ENCODE results near the gene SSBP3. TPM values are rescaled to one million over a fixed set of nuclear protein-coding genes. Genes with fewer than 3 reads are reported as not detected.

The SSBP3 gene
- total and polyA plus RNA-seq, 9 of the 15 experiments (the other 6 are each of a cell fraction or from before 2014, with no cell fraction given), result 8.7 to 108 (median 33.8) TPM

- 89% methylated on average over 3 of the region's 3 CpGs for WGBS (ENCODE audit: insufficient coverage, low coverage, missing lambda C conversion rate)
- in situ Hi-C loops (cut with MboI) (no loop called here), intact Hi-C loops (cut with micrococcal nuclease) (no loop called here)
- H3K36me3 ChIP-seq (ENCODE audit: control insufficient read depth, insufficient read depth, low read length), result peaks cover 92% of the 10 kb centered on the region
- no peak overlapping the region for H3K4me3 ChIP-seq
- H4K20me1 ChIP-seq (replicated peaks; ENCODE audit: control insufficient read depth, insufficient read depth, low read length), result peaks cover 24% of the 10 kb centered on the region
- H3K27ac ChIP-seq (ENCODE audit: extremely low read depth, low read depth, low read length), result no peak overlapping the region
- POLR2A ChIA-PET, result interaction anchor here (0.6 to 5.3 kb wide), 2 partner anchors 12 to 22 kb away, joined by 3 to 43 read pairs; no protein-coding TSS in a partner anchor
- peaks cover 3% of the 10 kb centered on the region for H3K9me1 ChIP-seq (ENCODE audit: control insufficient read depth, insufficient read depth, low read length)
- no peak for TF ChIP-seq KAT7 (CRISPR knock-in tag; IDR thresholded peaks at IDR 0.05; ENCODE audit: borderline replicate concordance)
- peak; percentile 79 for TF ChIP-seq RBM25 (IDR thresholded peaks at IDR 0.05; ENCODE audit: low read depth, low read length, severe bottlenecking)
- no peak overlapping the region; a peak in 1 of 4 replicates for H3K9ac ChIP-seq (ENCODE audit: insufficient read depth in 1 of 2, low read depth in 2 of 2, low read length in 2 of 2)
- CTCF ChIA-PET (ENCODE audit: low intra/inter-chr PET ratio), result no interaction called here
- FAIRE-seq (no peak), ATAC-seq (no peak), DNase-seq (ENCODE audit: extremely low read depth in 1 of 4, low spot score in 3 of 4) (no peak)
- H3K79me2 ChIP-seq (ENCODE audit: control insufficient read depth, insufficient read depth, low read length), result peaks cover 82% of the 10 kb centered on the region
- H3K4me1 ChIP-seq (replicated peaks in 1 of 2; ENCODE audit: control insufficient read depth in 2 of 2, insufficient read depth in 2 of 2, low read length in 2 of 2), result peaks cover 20 to 36% of the 10 kb centered on the region in 2 experiments; a peak in 4 of 5 replicates
- H2AFZ ChIP-seq (ENCODE audit: low read depth, low read length), result no peak overlapping the region
- H3K9me3 ChIP-seq (replicated peaks; ENCODE audit: control insufficient read depth, insufficient read depth, low read depth, low read length), result no peaks in the 10 kb centered on the region
- BruUV-seq (replicated peaks), result no TSS peak
- no peaks in the 10 kb centered on the region for H3K27me3 ChIP-seq (ENCODE audit: control insufficient read depth in 2 of 2, insufficient read depth in 2 of 2, low read length in 2 of 2)
- no peak overlapping the region for H3K4me2 ChIP-seq (ENCODE audit: insufficient read depth, low read length)
These were observed 8.2 kb downstream of the SSBP3 start for GRCh38 chr1:54397980-54398379.

GRCh38 chr1:54397090-54397591 lies 9.1 kb downstream of the SSBP3 start:
- Histone ChIP-seq H3K9me3 (replicated peaks; ENCODE audit: control insufficient read depth, insufficient read depth, low read depth, low read length) (no peaks in the 10 kb centered on the region), H3K4me1 (replicated peaks in 1 of 2; ENCODE audit: control insufficient read depth in 2 of 2, insufficient read depth in 2 of 2, low read length in 2 of 2) (peaks cover 17 to 28% of the 10 kb centered on the region in 2 experiments; a peak in 4 of 5 replicates), H3K27me3 (ENCODE audit: control insufficient read depth in 2 of 2, insufficient read depth in 2 of 2, low read length in 2 of 2) (no peaks in the 10 kb centered on the region), H4K20me1 (replicated peaks; ENCODE audit: control insufficient read depth, insufficient read depth, low read length) (peaks cover 26% of the 10 kb centered on the region; the same call in 1 of the 2 replicates), H3K27ac (ENCODE audit: extremely low read depth, low read depth, low read length) (no peak overlapping the region), H3K79me2 (ENCODE audit: control insufficient read depth, insufficient read depth, low read length) (peaks cover 82% of the 10 kb centered on the region), H3K9ac (ENCODE audit: insufficient read depth in 1 of 2, low read depth in 2 of 2, low read length in 2 of 2) (peak overlapping the region in 1 of 2 experiments; percentile 86; a peak in 2 of 4 replicates), H3K9me1 (ENCODE audit: control insufficient read depth, insufficient read depth, low read length) (peaks cover 3% of the 10 kb centered on the region), H3K4me3 (no peak overlapping the region), H3K4me2 (ENCODE audit: insufficient read depth, low read length) (no peak overlapping the region), H2AFZ (ENCODE audit: low read depth, low read length) (no peak overlapping the region), H3K36me3 (ENCODE audit: control insufficient read depth, insufficient read depth, low read length) (peaks cover 92% of the 10 kb centered on the region)
- ATAC-seq (peak; percentile 58), FAIRE-seq (no peak), DNase-seq (ENCODE audit: extremely low read depth in 1 of 4, low spot score in 3 of 4) (no peak)
- whole genome bisulfite sequencing (ENCODE audit: insufficient coverage, low coverage, missing lambda C conversion rate), result 52% methylated on average over 5 of the region's 5 CpGs
- CTCF ChIA-PET (ENCODE audit: low intra/inter-chr PET ratio), result no interaction called here
- BruUV-seq (replicated peaks), result no TSS peak
- intact Hi-C loops (cut with micrococcal nuclease) (no loop called here), in situ Hi-C loops (cut with MboI) (no loop called here)
- POLR2A ChIA-PET, result interaction anchor here (0.5 to 5.3 kb wide), 9 partner anchors 8 to 356 kb away, joined by 3 to 43 read pairs (median 4); no protein-coding TSS in a partner anchor
- TF ChIP-seq RBM14 (IDR thresholded peaks at IDR 0.05; ENCODE audit: borderline replicate concordance, insufficient read depth, low read depth, low read length) (no peak), RBFOX2 (IDR thresholded peaks at IDR 0.05; ENCODE audit: low read depth, low read length) (peak; percentile 34; the same call in 1 of the 2 replicates), ETV1 (tag; conservative IDR thresholded peaks at IDR 0.05; ENCODE audit: low read depth) (no peak), MAX (CRISPR knock-in tag; IDR thresholded peaks at IDR 0.05) (peak; percentile 35; the same call in 1 of the 2 replicates), CBFA2T2 (conservative IDR thresholded peaks at IDR 0.05) (peak; percentile 36), ZNF592 (IDR thresholded peaks at IDR 0.05) (0 out of 2 replicates have a peak, but pooled peaks have one; percentile 41)
